OCI-LY1 (cell line): ENCODE results near the gene CIB1.

Source experiments
- CTCF ChIP-seq: fragments of 200-600 bp; sonication (generic), shearing (Covaris generic); IDR thresholded peaks from 2 replicates; pipeline ENCODE4 v1.5.1; 2017; ENCODE audit warnings: mild to moderate bottlenecking, antibody characterized with exemption, low read length, moderate library complexity, mixed read lengths
- EZH2 ChIP-seq: fragments of 200-600 bp; sonication (generic), shearing (Covaris generic); IDR thresholded peaks from 2 replicates; pipeline ENCODE4 v1.8.0; 2017; ENCODE audit warnings: borderline replicate concordance, mixed run types, mild to moderate bottlenecking, antibody characterized with exemption, low read length, moderate library complexity, mixed read lengths

- TF ChIP-seq CTCF (no peak), EZH2 (no peak)
These were observed 32.4 kb downstream of the CIB1 start, which contains the start of gene SEMA4B for GRCh38 chr15:90201130-90201943.
